Sigmoid colon (tissue), 7 donors: ENCODE results near the gene CAP2. TPM values are rescaled to one million over a fixed set of nuclear protein-coding genes. Genes with fewer than 3 reads are reported as not detected.
A peak's percentile ranks its signal among the peaks of the same experiment; 100 is the strongest.
"Not testable (repeated sequence)": the region's sequence is repeated elsewhere in the genome, so short reads cannot be mapped to it uniquely, and the experiment has no call there.

ENCODE experiments used
- DNase-seq: peaks from one replicate; pipeline ENCODE4 v3.0.0-alpha.2; 2019
- H3K27ac ChIP-seq, 4 donors: fragments of 200-600 bp; sonication (generic); one replicate each; pipeline ENCODE4 v1.5.1; 2016 to 2019; ENCODE audit warnings: mild to moderate bottlenecking in 1 of 4
- H3K27me3 ChIP-seq, 3 donors: fragments of 200-600 bp; sonication (generic); one replicate each; pipeline ENCODE4 v1.5.1; 2019; ENCODE audit warnings: mild to moderate bottlenecking in 1 of 3
- H3K36me3 ChIP-seq, 4 donors: fragments of 200-600 bp; sonication (generic); one replicate each; pipeline ENCODE4 v1.5.1; 2016 to 2019
- H3K4me1 ChIP-seq, 4 donors: fragments of 200-600 bp; sonication (generic); one replicate each; pipeline ENCODE4 v1.5.1; 2017 to 2019
- H3K4me3 ChIP-seq, 4 donors: fragments of 200-600 bp; sonication (generic); one replicate each; pipeline ENCODE4 v1.5.1; 2017 to 2019; ENCODE audit warnings: mild to moderate bottlenecking in 2 of 4, moderate library complexity in 1 of 4
- H3K9me3 ChIP-seq, 4 donors: fragments of 200-600 bp in 3 of 4; sonication (generic) in 3 of 4; one replicate each; pipeline versions ENCODE4 v1.5.1 to v1.6.1; 2013 to 2019
- EP300 ChIP-seq, 4 donors: sonication (generic); formaldehyde crosslinking; IDR thresholded peaks; one replicate each; pipeline ENCODE4 v1.6.1; 2017; ENCODE audit warnings: antibody characterized with exemption in 4 of 4
- POLR2A ChIP-seq, 2 donors: fragments of 450-650 bp; IDR thresholded peaks; one replicate each; pipeline ENCODE4 v1.6.1; 2016; ENCODE audit warnings: antibody characterized with exemption in 2 of 2, mild to moderate bottlenecking in 2 of 2, moderate library complexity in 2 of 2
- POLR2AphosphoS5 ChIP-seq, 4 donors: sonication (generic); formaldehyde crosslinking; IDR thresholded peaks; one replicate each; pipeline ENCODE4 v1.6.1; 2017; ENCODE audit warnings: antibody characterized with exemption in 4 of 4
- WGBS, 2 donors: extraction: QIAGEN DNeasy Blood & Tissue Kit; methylation state at CpG; one replicate each; pipeline ENCODE4 v1.1.7; 2013; 5-methylcytosine and 5-hydroxymethylcytosine counted together
- intact Hi-C: fragments of 100-400 bp; cut with DNase I; formaldehyde crosslinking; loops from one replicate; pipeline ENCODE4 v1.15.1; 2023
- polyA plus RNA-seq, 3 donors: library from polyadenylated mRNA; stranded (reverse); fragments of 200-250 nt; gene quantifications; one replicate each; pipeline ENCODE4 v1.2.3, GENCODE V29; 2013
- total RNA-seq, 4 donors: library from RNA; depleted of rRNA; stranded (reverse); fragments of >200 nt; gene quantifications; one replicate each; pipeline ENCODE4 v1.1.0, GENCODE V29; 2016
- TF ChIP-seq, protein P1 (sequence below), 4 experiments: fragments of 450-650 bp in 3 of 4; fragments of 200-600 bp in 1 of 4; IDR thresholded peaks; one replicate each; pipeline ENCODE4 v1.5.1; 2016 to 2019; ENCODE audit warnings: antibody characterized with exemption in 4 of 4, mild to moderate bottlenecking in 3 of 4, moderate library complexity in 2 of 4
- donor health status: healthy with polysubstance abuse.
- donor health status: Bipolar disorder and iron deficiency.
- donor health status: healthy.

Gene CAP2
- total and polyA plus RNA-seq, 7 donors: 0.92 to 67.1 (median 48.3) TPM

DNA sequence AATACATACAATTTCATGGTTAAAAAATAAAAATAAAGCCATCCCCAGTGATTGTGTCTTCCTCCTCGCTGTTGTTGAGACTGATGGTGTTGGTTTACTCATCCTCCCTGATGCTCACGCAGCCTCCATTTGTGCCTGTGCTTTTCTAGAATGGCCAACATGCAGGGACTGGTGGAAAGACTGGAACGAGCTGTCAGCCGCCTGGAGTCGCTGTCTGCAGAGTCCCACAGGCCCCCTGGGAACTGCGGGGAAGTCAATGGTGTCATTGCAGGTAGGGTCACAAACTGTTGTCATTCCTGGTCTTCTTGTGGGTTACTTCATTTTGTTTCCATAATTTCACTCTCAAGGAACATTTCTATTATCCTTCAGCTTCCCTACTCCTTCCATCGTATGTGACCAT is 28.0 kb downstream of the CAP2 start:
- TF ChIP-seq, protein P1, sequence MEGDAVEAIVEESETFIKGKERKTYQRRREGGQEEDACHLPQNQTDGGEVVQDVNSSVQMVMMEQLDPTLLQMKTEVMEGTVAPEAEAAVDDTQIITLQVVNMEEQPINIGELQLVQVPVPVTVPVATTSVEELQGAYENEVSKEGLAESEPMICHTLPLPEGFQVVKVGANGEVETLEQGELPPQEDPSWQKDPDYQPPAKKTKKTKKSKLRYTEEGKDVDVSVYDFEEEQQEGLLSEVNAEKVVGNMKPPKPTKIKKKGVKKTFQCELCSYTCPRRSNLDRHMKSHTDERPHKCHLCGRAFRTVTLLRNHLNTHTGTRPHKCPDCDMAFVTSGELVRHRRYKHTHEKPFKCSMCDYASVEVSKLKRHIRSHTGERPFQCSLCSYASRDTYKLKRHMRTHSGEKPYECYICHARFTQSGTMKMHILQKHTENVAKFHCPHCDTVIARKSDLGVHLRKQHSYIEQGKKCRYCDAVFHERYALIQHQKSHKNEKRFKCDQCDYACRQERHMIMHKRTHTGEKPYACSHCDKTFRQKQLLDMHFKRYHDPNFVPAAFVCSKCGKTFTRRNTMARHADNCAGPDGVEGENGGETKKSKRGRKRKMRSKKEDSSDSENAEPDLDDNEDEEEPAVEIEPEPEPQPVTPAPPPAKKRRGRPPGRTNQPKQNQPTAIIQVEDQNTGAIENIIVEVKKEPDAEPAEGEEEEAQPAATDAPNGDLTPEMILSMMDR (IDR thresholded peaks at IDR 0.05): no peak
- no peak for TF ChIP-seq POLR2A (IDR thresholded peaks at IDR 0.05)
- no peak for TF ChIP-seq EP300 (IDR thresholded peaks at IDR 0.05)
- no peak for TF ChIP-seq POLR2AphosphoS5 (IDR thresholded peaks at IDR 0.05)

DNA sequence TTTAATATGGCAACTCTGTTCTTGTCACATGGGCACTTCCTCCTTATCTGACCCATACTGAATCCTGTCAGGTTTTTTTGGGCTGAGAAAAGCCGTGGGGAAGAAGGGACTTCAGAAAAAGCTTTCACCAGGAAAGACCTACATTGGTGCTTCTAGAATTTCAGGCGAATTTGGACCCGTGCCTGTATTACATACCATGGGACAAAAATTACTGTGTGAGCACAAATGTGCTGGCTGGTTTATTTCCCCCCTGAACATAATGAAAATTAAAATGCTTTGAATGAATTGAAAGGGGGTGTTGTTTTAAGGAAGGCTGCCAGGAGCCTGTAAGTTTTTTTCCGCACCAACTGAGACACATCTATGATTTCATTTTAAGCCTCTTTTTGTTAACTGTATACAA is 29.6 kb downstream of the CAP2 start:
- Histone ChIP-seq H3K4me3 (no peak overlapping the region), H3K27ac (no peak overlapping the region), H3K36me3 (peaks cover 0 to 41% (median 7%) of the 10 kb centered on the region in 4 donors), H3K27me3 (no peaks in the 10 kb centered on the region), H3K9me3 (no peaks in the 10 kb centered on the region), H3K4me1 (peaks cover 0 to 18% (median 15%) of the 10 kb centered on the region in 4 donors)
- TF ChIP-seq, protein P1 (IDR thresholded peaks at IDR 0.05): no peak
- TF ChIP-seq POLR2A (IDR thresholded peaks at IDR 0.05): no peak
- TF ChIP-seq EP300 (IDR thresholded peaks at IDR 0.05): no peak
- no peak for TF ChIP-seq POLR2AphosphoS5 (IDR thresholded peaks at IDR 0.05)
- no peak for DNase-seq
- 78 to 89% methylated on average over 4 of the region's 4 CpGs for WGBS, 2 donors
- intact Hi-C loops: no loop called here

More for the DNA sequence above, 28.0 kb downstream of the CAP2 start:
- 89 to 94% methylated on average over 7 of the region's 7 CpGs for WGBS, 2 donors
- Histone ChIP-seq H3K4me1 (peaks cover 0 to 32% (median 26%) of the 10 kb centered on the region in 4 donors), H3K9me3 (no peaks in the 10 kb centered on the region), H3K27me3 (no peaks in the 10 kb centered on the region), H3K36me3 (peaks cover 0 to 28% (median 4%) of the 10 kb centered on the region in 4 donors), H3K27ac (no peak overlapping the region), H3K4me3 (no peak overlapping the region)
- DNase-seq: no peak
- intact Hi-C loops: no loop called here

DNA sequence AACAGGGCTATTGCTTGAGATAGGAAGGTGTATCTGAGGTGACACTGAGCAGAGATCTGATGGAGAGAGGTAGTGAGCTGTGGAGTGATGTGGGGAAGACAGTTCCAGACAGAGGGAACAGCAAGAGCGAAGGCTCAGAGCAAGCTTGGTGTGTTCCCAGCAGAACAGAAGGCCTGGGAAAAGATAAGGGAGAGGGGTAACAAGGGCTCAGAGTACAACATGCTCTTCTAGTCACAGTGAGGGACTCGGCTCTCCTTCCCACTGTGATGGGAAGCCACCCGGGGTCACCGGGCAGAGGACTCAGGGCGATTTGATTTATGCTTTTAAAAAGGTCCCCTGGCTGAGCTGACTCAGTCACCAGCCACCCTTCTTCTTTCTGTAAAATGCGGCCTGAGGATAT is 33.7 kb downstream of the CAP2 start:
- WGBS, 2 donors: 95 to 96% methylated on average over 6 of the region's 6 CpGs
- TF ChIP-seq POLR2AphosphoS5 (IDR thresholded peaks at IDR 0.05) (no peak), POLR2A (IDR thresholded peaks at IDR 0.05) (no peak), EP300 (IDR thresholded peaks at IDR 0.05) (no peak)
- TF ChIP-seq, protein P1 (IDR thresholded peaks at IDR 0.05): no peak

DNA sequence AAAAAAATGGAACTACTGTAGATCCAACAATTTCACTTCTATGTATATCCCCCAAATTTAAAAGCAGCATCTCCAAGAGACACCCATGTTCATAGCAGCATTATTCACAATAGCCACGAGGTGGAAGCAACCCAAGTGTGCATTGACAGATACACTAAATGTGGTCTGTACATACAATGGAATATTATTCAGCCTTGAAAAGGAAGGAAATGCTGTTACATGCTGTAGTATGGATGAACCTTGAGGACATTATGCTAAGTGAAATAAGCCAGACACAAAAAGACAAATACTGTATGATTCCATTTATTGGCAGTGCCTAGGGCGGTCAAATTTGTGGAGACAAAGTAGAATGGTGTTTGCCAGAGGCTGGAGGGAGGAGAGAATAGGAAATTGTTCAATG is 34.2 kb downstream of the CAP2 start:
- TF ChIP-seq POLR2A (IDR thresholded peaks at IDR 0.05): no peak
- TF ChIP-seq, protein P1 (IDR thresholded peaks at IDR 0.05): no peak
- TF ChIP-seq POLR2AphosphoS5 (IDR thresholded peaks at IDR 0.05): no peak
- TF ChIP-seq EP300 (IDR thresholded peaks at IDR 0.05): no peak
- Histone ChIP-seq H3K27me3 (no peaks in the 10 kb centered on the region), H3K4me3 (no peak overlapping the region), H3K36me3 (peaks cover 0 to 30% (median 7%) of the 10 kb centered on the region in 4 donors), H3K4me1 (peaks cover 0 to 36% (median 22%) of the 10 kb centered on the region in 4 donors), H3K27ac (no peak overlapping the region), H3K9me3 (no peaks in the 10 kb centered on the region)
- intact Hi-C loops: no loop called here
- no peak for DNase-seq
- 85 to 91% methylated on average over 2 of the region's 2 CpGs for WGBS, 2 donors

More for the DNA sequence above, 33.7 kb downstream of the CAP2 start:
- H3K27me3 ChIP-seq: no peaks in the 10 kb centered on the region
- intact Hi-C loops: no loop called here
- DNase-seq: no peak
- H3K36me3 ChIP-seq: peaks cover 0 to 35% (median 7%) of the 10 kb centered on the region in 4 donors
- H3K4me1 ChIP-seq: peaks cover 0 to 32% (median 19%) of the 10 kb centered on the region in 4 donors
- H3K9me3 ChIP-seq: no peaks in the 10 kb centered on the region
- H3K4me3 ChIP-seq: no peak overlapping the region
- no peak overlapping the region for H3K27ac ChIP-seq

DNA sequence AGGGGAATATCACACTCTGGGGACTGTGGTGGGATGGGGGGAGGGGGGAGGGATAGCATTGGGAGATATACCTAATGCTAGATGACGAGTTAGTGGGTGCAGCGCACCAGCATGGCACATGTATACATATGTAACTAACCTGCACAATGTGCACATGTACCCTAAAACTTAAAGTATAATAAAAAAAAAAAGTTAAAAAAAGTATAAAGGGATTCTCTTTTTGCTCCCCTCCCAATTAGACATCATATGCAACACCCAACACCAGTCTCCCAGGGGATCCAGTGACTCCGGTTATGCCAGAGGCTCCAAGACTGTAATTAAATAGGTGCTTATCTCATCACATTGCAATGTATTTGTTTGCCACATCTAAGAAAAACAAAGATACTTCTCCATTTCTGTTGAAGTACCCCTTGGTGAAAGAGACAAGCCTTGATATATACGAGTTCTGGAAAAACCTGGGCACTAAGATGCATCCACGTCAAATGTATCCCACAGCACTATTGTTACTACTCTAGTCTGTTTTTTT is 35.3 kb downstream of the CAP2 start:
- DNase-seq, intact Hi-C loops, H3K27me3 ChIP-seq, H3K4me3 ChIP-seq, H3K9me3 ChIP-seq: not testable (repeated sequence)
- Histone ChIP-seq H3K27ac (peak overlapping the region; percentile 22 to 65 (median 48)), H3K4me1 (peaks cover 0 to 31% (median 22%) of the 10 kb centered on the region in 4 donors), H3K36me3 (peaks cover 0 to 29% (median 7%) of the 10 kb centered on the region in 4 donors)
- WGBS, 2 donors: 92 to 95% methylated on average over 3 of the region's 5 CpGs
